Measurements from ENCODE around the gene AMPD2. TPM values are rescaled to one million over a fixed set of nuclear protein-coding genes. Genes with fewer than 3 reads are reported as not detected.
A peak's percentile ranks its signal among the peaks of the same experiment; 100 is the strongest.

Gene AMPD2
- 91.6 and 94.5 TPM in 2 replicates for total RNA-seq
- long read RNA-seq, transcript AMPD2-202 (18 exons, 3,728 nt): major isoform, 17 of 34 reads
- long read RNA-seq, partial matches to known transcripts: 8 of 34 reads
- long read RNA-seq, other reads (novel, unspliced or antisense): 6 of 34 reads

GRCh38 chr1:109619576-109620400, at the start of gene AMPD2, which contains the start of gene GNAT2:
AMPD2 (plus strand) TSS chr1:109619837; CDS start chr1:109621176, 1,339 bp downstream.
GNAT2 (minus strand) TSS chr1:109619616; CDS start chr1:109612870, 6,746 bp downstream.
- H3K9me3 Mint-ChIP-seq (ENCODE audit: low read depth): no peaks in the 10 kb centered on the region
- peaks cover 6% of the 10 kb centered on the region for H3K27me3 Mint-ChIP-seq
- TF ChIP-seq CTCF (IDR thresholded peaks at IDR 0.05; ENCODE audit: unreplicated experiment): no peak
- H3K4me3 Mint-ChIP-seq (ENCODE audit: low read depth): peak within 1 kb of the TSS; percentile 95
- H3K4me1 Mint-ChIP-seq (ENCODE audit: low read depth): peaks cover 36% of the 10 kb centered on the region
- peak; percentile 44 for DNase-seq (ENCODE audit: low spot score, unreplicated experiment)
- no peaks in the 10 kb centered on the region for H3K36me3 Mint-ChIP-seq (ENCODE audit: insufficient read depth)
- peak within 1 kb of the TSS; percentile 94 for H3K27ac Mint-ChIP-seq

- no peaks in the 10 kb centered on the region for H3K9me3 Mint-ChIP-seq (ENCODE audit: low read depth)
- no peak for DNase-seq (ENCODE audit: low spot score, unreplicated experiment)
- peaks cover 22% of the 10 kb centered on the region for H3K4me1 Mint-ChIP-seq (ENCODE audit: low read depth)
- H3K36me3 Mint-ChIP-seq (ENCODE audit: insufficient read depth): peaks cover 5% of the 10 kb centered on the region
- H3K4me3 Mint-ChIP-seq (ENCODE audit: low read depth): no peak overlapping the region
- H3K27ac Mint-ChIP-seq: no peak overlapping the region
- no peaks in the 10 kb centered on the region for H3K27me3 Mint-ChIP-seq
- no peak for TF ChIP-seq CTCF (IDR thresholded peaks at IDR 0.05; ENCODE audit: unreplicated experiment)
These were observed 49.2 kb upstream of the AMPD2 start for GRCh38 chr1:109570414-109570813.

- Mint-ChIP-seq H3K36me3 (ENCODE audit: insufficient read depth) (peaks cover 13% of the 10 kb centered on the region), H3K9me3 (ENCODE audit: low read depth) (no peaks in the 10 kb centered on the region), H3K4me3 (ENCODE audit: low read depth) (no peak overlapping the region), H3K27ac (no peak overlapping the region), H3K27me3 (no peaks in the 10 kb centered on the region), H3K4me1 (ENCODE audit: low read depth) (no peaks in the 10 kb centered on the region)
- DNase-seq (ENCODE audit: low spot score, unreplicated experiment): no peak
- no peak for TF ChIP-seq CTCF (IDR thresholded peaks at IDR 0.05; ENCODE audit: unreplicated experiment)
These were observed 45.9 kb upstream of the AMPD2 start for GRCh38 chr1:109573785-109574184.

GRCh38 chr1:109578947-109579443, 40.6 kb upstream of the AMPD2 start:
- no peak for TF ChIP-seq CTCF (IDR thresholded peaks at IDR 0.05; ENCODE audit: unreplicated experiment)

GRCh38 chr1:109579491-109579890, 40.1 kb upstream of the AMPD2 start:
- Mint-ChIP-seq H3K27ac (no peak overlapping the region), H3K9me3 (ENCODE audit: low read depth) (no peaks in the 10 kb centered on the region), H3K4me3 (ENCODE audit: low read depth) (no peak overlapping the region), H3K27me3 (no peaks in the 10 kb centered on the region), H3K4me1 (ENCODE audit: low read depth) (no peaks in the 10 kb centered on the region), H3K36me3 (ENCODE audit: insufficient read depth) (peaks cover 24% of the 10 kb centered on the region)
- TF ChIP-seq CTCF (IDR thresholded peaks at IDR 0.05; ENCODE audit: unreplicated experiment): no peak
- DNase-seq (ENCODE audit: low spot score, unreplicated experiment): no peak

More at GRCh38 chr1:109578947-109579443, 40.6 kb upstream of the AMPD2 start:
- DNase-seq (ENCODE audit: low spot score, unreplicated experiment): no peak
- Mint-ChIP-seq H3K36me3 (ENCODE audit: insufficient read depth) (peaks cover 24% of the 10 kb centered on the region), H3K27me3 (no peaks in the 10 kb centered on the region), H3K4me3 (ENCODE audit: low read depth) (no peak overlapping the region), H3K27ac (peak overlapping the region; percentile 12), H3K4me1 (ENCODE audit: low read depth) (no peaks in the 10 kb centered on the region), H3K9me3 (ENCODE audit: low read depth) (no peaks in the 10 kb centered on the region)
